T47D (cell line): ENCODE results near the gene PLEKHG3.

ENCODE experiments used
- DNase-seq, 2 experiments: peaks; one replicate each; pipeline versions ENCODE4 v3.0.0 to v3.0.0-alpha.2; 2011 to 2012; ENCODE audit warnings: low read depth in 1 of 2, low spot score in 1 of 2
- JUND ChIP-seq: IDR thresholded peaks from 2 replicates; pipeline ENCODE4 v1.6.1; 2012; ENCODE audit warnings: low read depth
- in situ Hi-C: cut with HindIII; loops from 2 replicates; pipeline ENCODE4 v1.10.0; 2016; ENCODE audit warnings: low sequenced_read_pairs, low pct_unique_long_range_greater_than_20kb

The PLEKHG3 gene

DNA sequence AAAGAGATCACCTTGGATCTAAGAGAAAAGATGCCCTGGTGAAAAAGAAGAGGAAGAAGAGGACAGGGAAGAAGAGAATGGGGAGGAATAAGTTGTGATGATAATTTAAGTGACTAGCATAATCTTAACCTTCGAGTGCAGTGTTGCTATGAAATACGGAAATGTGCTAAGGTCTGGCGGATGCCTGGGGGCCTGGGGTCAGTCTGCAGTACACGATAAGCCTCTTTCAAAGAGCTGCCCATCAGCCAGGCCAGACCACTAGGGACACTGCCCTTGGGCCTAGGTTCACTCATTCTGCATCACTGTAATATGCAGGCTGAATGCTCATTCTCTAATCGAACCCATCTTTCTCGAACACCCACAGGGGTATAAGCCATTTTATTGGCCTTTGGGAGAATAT, 83.4 kb downstream of the PLEKHG3 start:
- in situ Hi-C loops: no loop called here
- no peak for TF ChIP-seq JUND
- no peak for DNase-seq

DNA sequence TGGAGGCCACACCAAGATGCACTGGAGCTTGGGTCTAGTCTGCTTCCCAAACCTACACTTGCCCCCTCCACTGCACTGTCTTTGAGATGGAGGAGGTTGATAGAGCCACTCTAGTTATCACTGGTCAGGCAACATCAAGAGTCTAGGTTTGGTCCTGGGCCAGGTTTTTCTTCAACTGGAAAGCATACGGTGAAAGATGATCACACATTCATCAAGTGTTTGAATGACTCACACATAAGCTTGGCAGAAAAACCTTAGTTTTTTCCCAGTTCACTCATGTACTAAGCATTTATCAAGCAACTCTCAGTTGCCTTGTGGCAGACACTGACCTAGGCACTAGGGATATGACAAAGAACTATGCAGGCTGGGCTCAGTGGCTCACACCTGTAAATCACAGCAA, 84.5 kb downstream of the PLEKHG3 start:
- DNase-seq: no peak
- in situ Hi-C loops: no loop called here
- no peak for TF ChIP-seq JUND

DNA sequence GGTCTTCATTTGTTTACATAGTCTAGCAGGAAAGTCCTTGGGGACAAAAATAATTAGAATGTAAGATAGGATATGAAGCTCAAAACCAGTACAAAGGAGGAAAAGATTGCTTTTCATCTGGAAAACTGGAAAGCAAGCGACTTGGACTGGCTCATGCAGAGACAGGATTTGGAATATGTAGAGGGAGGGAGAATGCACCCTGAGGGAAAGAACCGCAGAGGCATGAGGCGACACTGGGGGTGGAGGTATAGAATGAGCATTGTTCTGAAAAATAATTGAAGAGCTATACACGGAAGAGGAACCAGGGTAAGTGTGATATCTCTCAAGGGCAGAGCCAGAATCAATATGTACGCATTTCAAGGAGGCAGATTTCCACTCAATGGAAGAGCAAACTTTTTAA, 85.5 kb downstream of the PLEKHG3 start:
- in situ Hi-C loops: no loop called here
- TF ChIP-seq JUND: no peak
- DNase-seq: no peak

DNA sequence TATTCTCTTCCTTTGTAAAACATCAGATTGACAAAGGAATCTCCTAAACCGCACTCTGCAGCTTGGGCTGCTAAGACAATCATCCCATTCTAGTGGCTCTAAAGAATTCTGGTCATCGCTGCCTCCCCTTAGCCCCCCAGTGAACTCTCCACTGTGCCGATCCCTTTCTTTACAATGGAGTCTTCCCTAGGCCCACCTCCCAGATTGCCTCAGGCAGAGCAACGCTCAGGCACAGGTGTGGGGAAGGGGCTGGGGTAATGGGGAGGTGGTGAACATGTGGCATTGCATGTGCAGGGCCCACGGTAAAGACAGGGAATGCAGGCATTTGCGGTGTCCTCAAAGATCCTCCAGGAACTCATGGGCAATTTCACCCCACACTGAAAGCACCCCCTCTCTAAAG, 86.3 kb downstream of the PLEKHG3 start:
- no peak for TF ChIP-seq JUND
- in situ Hi-C loops: no loop called here
- DNase-seq: no peak

DNA sequence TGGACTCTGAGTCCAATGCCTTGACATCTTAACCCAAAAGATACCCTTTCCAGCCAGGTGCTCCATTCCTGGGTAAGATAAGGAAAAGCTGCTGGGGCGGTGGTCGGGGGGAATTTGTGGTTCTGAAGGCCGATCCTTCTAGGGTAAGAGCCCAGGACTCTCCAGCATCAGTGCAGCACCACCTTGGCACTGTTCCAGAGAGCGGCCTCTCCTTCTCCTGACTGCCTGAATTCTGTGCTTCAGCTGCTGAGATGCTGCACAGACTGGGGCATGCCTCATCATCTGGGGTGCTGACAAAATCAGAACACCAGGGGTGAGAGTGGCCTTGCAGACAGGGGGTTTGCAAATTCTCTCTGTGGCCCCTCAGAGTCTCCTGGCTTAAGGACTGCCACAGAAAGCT, 88.0 kb downstream of the PLEKHG3 start:
- in situ Hi-C loops: no loop called here
- TF ChIP-seq JUND: no peak

DNA sequence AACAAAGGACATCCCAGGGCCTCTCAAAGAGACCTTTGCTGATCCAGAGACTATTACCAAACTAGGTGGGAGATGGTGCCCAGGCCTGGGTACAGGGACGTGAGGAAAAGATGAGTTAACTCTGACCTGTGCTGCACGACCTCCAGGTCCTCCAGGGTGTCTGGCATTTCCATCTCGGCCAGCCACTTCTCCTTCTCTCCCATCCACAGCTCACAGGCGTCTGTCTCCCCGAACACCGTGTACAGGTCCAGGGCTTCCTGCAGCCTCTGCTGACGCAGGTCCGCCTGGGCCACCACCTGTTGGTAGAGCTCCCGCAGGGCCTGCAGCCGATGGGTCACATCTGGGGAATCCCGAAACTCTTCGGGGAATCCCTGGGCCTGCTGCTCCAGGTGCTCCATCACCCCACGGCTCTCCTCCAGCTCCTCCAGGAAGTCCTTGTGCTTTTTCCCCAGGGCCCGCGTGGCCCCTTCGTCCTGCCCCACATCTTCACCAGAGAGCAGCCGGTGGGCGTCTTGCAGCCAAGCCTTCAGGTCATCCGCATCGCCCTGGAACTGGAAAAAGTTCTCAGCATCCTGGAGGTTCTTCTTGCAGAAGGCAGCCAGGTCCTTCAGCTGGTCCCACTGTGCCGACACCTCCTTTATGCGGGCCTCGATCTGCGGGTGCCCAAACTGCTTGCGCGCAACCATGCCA, 88.8 kb downstream of the PLEKHG3 start:
- TF ChIP-seq JUND: no peak
- in situ Hi-C loops: no loop called here

More for the DNA sequence above, 88.0 kb downstream of the PLEKHG3 start:
- DNase-seq: no peak

DNA sequence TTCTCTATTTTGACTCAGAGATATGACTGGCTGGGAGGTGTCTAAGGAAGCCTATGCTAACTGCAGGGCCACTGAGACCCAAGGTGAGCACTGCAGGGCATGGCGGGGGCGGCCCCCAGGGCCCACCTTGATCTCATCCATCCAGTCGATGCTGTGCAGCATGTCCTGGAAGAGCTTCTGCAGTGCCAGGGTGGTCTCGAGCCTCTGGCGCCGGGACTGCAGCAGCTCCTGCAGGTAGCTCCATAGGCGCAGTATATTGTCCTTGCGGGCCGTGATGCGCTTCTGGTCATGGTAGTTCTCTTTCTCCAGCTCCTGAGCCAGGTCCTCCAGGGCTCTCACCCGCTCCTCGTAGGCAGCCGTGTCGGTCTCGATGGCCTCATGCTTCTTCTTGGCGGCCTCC, 91.0 kb downstream of the PLEKHG3 start:
- in situ Hi-C loops: no loop called here
- no peak for DNase-seq
- TF ChIP-seq JUND: no peak

More for the DNA sequence above, 88.8 kb downstream of the PLEKHG3 start:
- no peak for DNase-seq

DNA sequence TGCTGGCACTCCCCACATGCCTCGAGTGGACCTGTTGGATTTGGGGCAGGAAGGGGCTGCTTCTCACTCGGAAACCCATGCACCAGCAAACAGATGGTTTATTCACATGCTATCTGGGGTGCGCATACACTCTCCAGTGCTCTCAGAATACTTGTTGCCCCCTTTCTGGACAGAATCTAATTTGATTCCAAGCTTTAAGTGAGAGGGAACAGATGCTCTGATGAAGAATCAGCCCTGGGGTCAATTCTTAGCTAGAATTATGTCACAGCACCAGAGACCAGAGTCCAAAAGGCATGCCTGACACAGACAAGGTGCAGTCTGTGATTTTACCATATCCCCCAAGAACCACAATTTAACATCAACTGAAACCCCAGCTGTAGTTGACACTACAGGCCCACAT, 91.7 kb downstream of the PLEKHG3 start:
- no peak for DNase-seq
- no peak for TF ChIP-seq JUND
- in situ Hi-C loops: no loop called here

DNA sequence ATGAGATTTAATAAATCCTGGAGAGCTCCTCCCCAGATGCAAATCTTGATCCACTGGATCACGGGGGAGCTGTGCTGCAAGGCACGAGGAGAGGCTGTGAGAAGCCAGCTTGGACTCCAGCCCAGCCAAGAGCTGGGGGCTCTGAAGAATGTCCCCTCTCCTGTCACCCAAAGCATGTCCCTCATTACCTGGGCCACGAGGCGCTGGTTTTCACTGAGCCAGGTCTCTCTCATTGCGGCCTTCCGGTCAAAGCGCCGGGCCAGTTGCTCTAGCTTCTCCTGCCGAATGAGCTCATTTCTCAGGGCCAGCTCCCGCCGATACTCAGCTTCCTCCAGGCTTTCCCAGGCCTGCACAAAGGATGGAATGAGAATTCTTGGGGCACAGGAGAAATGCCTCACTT, 92.1 kb downstream of the PLEKHG3 start:
- no peak for DNase-seq
- TF ChIP-seq JUND: no peak
- in situ Hi-C loops: no loop called here

DNA sequence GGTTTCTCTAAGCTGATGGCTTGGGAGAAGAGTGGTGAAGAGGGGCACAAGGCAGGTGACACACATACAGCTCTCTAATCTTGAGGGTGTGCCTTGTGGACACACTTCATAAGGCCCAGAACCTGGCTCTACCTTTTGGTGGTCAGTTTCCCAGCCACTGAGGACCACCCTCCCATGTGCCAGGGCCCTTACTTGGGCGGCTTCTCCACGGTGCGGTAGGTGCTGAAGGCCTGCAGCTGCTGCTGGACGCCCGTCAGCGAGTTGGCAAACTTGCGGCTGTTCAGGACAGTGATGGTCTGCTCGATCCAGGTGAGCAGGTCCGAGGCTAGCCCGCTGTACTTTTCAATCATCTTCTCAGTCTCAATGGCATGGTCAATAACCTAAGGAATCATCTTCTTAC, 95.3 kb downstream of the PLEKHG3 start:
- DNase-seq: no peak
- no peak for TF ChIP-seq JUND
- in situ Hi-C loops: no loop called here
